Measurements from ENCODE around the gene SNTG2.

DNA sequence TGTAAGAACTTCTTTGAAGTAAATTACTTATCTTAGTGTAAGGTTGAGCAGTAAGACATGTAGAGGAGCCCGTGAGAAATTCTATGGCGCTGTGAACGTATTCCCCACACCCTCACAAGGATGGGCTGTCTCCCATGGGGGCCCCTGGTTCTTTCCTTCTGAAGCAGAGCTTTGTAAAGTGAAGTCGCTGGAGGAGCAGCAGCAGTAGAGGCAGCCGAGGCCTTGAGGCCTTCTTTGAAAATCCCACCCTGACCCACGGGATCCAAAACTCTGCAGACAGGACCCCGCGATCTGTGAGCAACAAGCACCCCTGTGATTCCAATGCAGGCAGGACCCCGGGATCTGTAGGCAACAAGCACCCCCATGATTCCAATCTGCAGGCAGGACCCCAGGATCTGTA is 23.8 kb upstream of the SNTG2 start:
- TF ChIP-seq, protein P1, sequence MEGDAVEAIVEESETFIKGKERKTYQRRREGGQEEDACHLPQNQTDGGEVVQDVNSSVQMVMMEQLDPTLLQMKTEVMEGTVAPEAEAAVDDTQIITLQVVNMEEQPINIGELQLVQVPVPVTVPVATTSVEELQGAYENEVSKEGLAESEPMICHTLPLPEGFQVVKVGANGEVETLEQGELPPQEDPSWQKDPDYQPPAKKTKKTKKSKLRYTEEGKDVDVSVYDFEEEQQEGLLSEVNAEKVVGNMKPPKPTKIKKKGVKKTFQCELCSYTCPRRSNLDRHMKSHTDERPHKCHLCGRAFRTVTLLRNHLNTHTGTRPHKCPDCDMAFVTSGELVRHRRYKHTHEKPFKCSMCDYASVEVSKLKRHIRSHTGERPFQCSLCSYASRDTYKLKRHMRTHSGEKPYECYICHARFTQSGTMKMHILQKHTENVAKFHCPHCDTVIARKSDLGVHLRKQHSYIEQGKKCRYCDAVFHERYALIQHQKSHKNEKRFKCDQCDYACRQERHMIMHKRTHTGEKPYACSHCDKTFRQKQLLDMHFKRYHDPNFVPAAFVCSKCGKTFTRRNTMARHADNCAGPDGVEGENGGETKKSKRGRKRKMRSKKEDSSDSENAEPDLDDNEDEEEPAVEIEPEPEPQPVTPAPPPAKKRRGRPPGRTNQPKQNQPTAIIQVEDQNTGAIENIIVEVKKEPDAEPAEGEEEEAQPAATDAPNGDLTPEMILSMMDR (conservative IDR thresholded peaks at IDR 0.05 in 1 of 2, IDR thresholded peaks at IDR 0.05 in 1 of 2; ENCODE audit: low read depth in 1 of 2, low read length in 2 of 2), result no peak
- no peak for TF ChIP-seq EZH2 (IDR thresholded peaks at IDR 0.05; ENCODE audit: low read length, missing control alignments)
